Natural killer cell (primary cell): Measurements from ENCODE around the gene ORM1. TPM values are rescaled to one million over a fixed set of nuclear protein-coding genes. Genes with fewer than 3 reads are reported as not detected.

Experiments used
- ATAC-seq, 3 donors: fragments of 150-1000 bp in 2 of 3; fragments of 200-7000 bp in 1 of 3; cut with Tn5 transposase; 1 replicate in 1 of 3; 2 replicates in 2 of 3; pipeline ENCODE4 v1.10.0; 2021; ENCODE audit warnings: mild to moderate bottlenecking in 2 of 3, moderate library complexity in 2 of 3
- DNase-seq, 2 donors: peaks; one replicate each; pipeline versions ENCODE4 v3.0.0 to v3.0.0-alpha.2; 2013 to 2021; ENCODE audit warnings: mixed read lengths in 1 of 2
- H3K27ac ChIP-seq: one replicate; pipeline ENCODE4 v1.5.1; 2013; ENCODE audit warnings: mild to moderate bottlenecking, low read length
- H3K27me3 ChIP-seq: one replicate; pipeline ENCODE4 v1.6.1; 2013; ENCODE audit warnings: low read length; ENCODE audit not compliant: control insufficient read depth, insufficient read depth
- H3K36me3 ChIP-seq: one replicate; pipeline ENCODE4 v1.6.1; 2013; ENCODE audit warnings: low read length; ENCODE audit not compliant: control insufficient read depth, insufficient read depth
- H3K4me1 ChIP-seq: one replicate; pipeline ENCODE4 v1.6.1; 2013; ENCODE audit warnings: low read length; ENCODE audit not compliant: control insufficient read depth, insufficient read depth
- H3K4me3 ChIP-seq: one replicate; pipeline ENCODE4 v1.5.1; 2013; ENCODE audit warnings: low read length
- H3K9me3 ChIP-seq: one replicate; pipeline ENCODE4 v1.6.1; 2013; ENCODE audit warnings: low read length; ENCODE audit not compliant: control insufficient read depth, insufficient read depth
- H3K27ac Mint-ChIP-seq, 2 donors: one replicate each; pipeline ENCODE4 v1.8.0; 2022; ENCODE audit warnings: mild to moderate bottlenecking in 2 of 2, mixed read lengths in 2 of 2, moderate library complexity in 1 of 2
- H3K27me3 Mint-ChIP-seq, 2 donors: one replicate each; pipeline ENCODE4 v1.8.0; 2022; ENCODE audit warnings: low read depth in 2 of 2, mixed read lengths in 2 of 2
- H3K36me3 Mint-ChIP-seq: one replicate; pipeline ENCODE4 v1.8.0; 2022; ENCODE audit warnings: mixed read lengths
- H3K4me1 Mint-ChIP-seq, 2 donors: one replicate each; pipeline ENCODE4 v1.8.0; 2022; ENCODE audit warnings: mixed read lengths in 2 of 2
- H3K4me3 Mint-ChIP-seq: one replicate; pipeline ENCODE4 v1.8.0; 2022; ENCODE audit warnings: mild to moderate bottlenecking, moderate library complexity, mixed read lengths
- H3K9me3 Mint-ChIP-seq, 2 donors: one replicate each; pipeline ENCODE4 v1.8.0; 2022; ENCODE audit warnings: mixed read lengths in 2 of 2
- CTCF ChIP-seq: fragments of 200-600 bp; IDR thresholded peaks from one replicate; pipeline ENCODE4 v1.8.0; 2022; ENCODE audit warnings: antibody characterized with exemption
- WGBS: methylation state at CpG from one replicate; pipeline ENCODE4 v1.1.7; 2013; ENCODE audit warnings: missing lambda C conversion rate; ENCODE audit not compliant: insufficient coverage; 5-methylcytosine and 5-hydroxymethylcytosine counted together
- intact Hi-C: fragments of 100-400 bp; cut with micrococcal nuclease; formaldehyde crosslinking; loops from one replicate; pipeline ENCODE4 v1.14.2; 2022
- total RNA-seq, 4 donors: library from RNA; stranded (reverse); fragments of 120-200 nt in 1 of 4; gene quantifications; one replicate each; pipeline versions ENCODE4 v1.2.3 to v1.2.4, GENCODE V29; 2013 to 2022

Gene ORM1
- total RNA-seq, 3 donors from 2014 or later (not counting 1 experiment from before 2014, with no cell fraction given), result 1.00 TPM; not detected in 2

GRCh38 chr9:114367366-114367765, 44.5 kb downstream of the ORM1 start:
- DNase-seq, result peak in 1 of 2 donors; percentile 37
- intact Hi-C loops, result loop anchor here (5.0 kb wide), 1 partner anchor 845 kb away; no protein-coding TSS in a partner anchor
- no peaks in the 10 kb centered on the region for H3K9me3 ChIP-seq
- peak overlapping the region; percentile 100 for H3K27ac ChIP-seq
- no peaks in the 10 kb centered on the region for H3K27me3 ChIP-seq
- 65% methylated on average over 6 of the region's 6 CpGs for WGBS
- Mint-ChIP-seq H3K36me3 (peaks cover 20% of the 10 kb centered on the region), H3K27ac (peak overlapping the region; percentile 79 to 86), H3K4me1 (peaks cover 59 to 74% of the 10 kb centered on the region in 2 donors), H3K27me3 (no peaks in the 10 kb centered on the region), H3K4me3 (peak overlapping the region; percentile 77), H3K9me3 (peaks cover 0 to 3% of the 10 kb centered on the region in 2 donors)
- TF ChIP-seq CTCF, result no peak
- no peak for ATAC-seq
- H3K36me3 ChIP-seq, result peaks cover 84% of the 10 kb centered on the region
- no peak overlapping the region for H3K4me3 ChIP-seq
- peaks cover 89% of the 10 kb centered on the region for H3K4me1 ChIP-seq

- Histone ChIP-seq H3K36me3 (peaks cover 81% of the 10 kb centered on the region), H3K4me3 (no peak overlapping the region), H3K27me3 (no peaks in the 10 kb centered on the region), H3K27ac (peak overlapping the region; percentile 100), H3K4me1 (peaks cover 91% of the 10 kb centered on the region), H3K9me3 (no peaks in the 10 kb centered on the region)
- Mint-ChIP-seq H3K9me3 (peaks cover 0 to 3% of the 10 kb centered on the region in 2 donors), H3K36me3 (peaks cover 16% of the 10 kb centered on the region), H3K4me3 (peak overlapping the region; percentile 38), H3K4me1 (peaks cover 53 to 76% of the 10 kb centered on the region in 2 donors), H3K27me3 (no peaks in the 10 kb centered on the region), H3K27ac (peak overlapping the region; percentile 79 to 86)
- intact Hi-C loops, result loop anchor here (5.0 kb wide), 1 partner anchor 846 kb away; no protein-coding TSS in a partner anchor
- no peak for TF ChIP-seq CTCF
- ATAC-seq (no peak), DNase-seq (peak in 1 of 2 donors; percentile 55)
- WGBS, result 66% methylated on average over 14 of the region's 14 CpGs
Measured at GRCh38 chr9:114367772-114368569, 45.1 kb downstream of the ORM1 start.

GRCh38 chr9:114369216-114370130, 46.6 kb downstream of the ORM1 start:
- intact Hi-C loops, result loop anchor here (1.0 to 5.0 kb wide), 2 partner anchors 16 to 847 kb away; no protein-coding TSS in a partner anchor
- ATAC-seq (peak; percentile 34 to 52 (median 51)), DNase-seq (peak; percentile 55 to 78)
- H3K4me1 Mint-ChIP-seq, result peaks cover 45 to 75% of the 10 kb centered on the region in 2 donors
- peak overlapping the region; percentile 79 to 86 for H3K27ac Mint-ChIP-seq
- H3K36me3 Mint-ChIP-seq, result peaks cover 4% of the 10 kb centered on the region
- TF ChIP-seq CTCF, result no peak
- Histone ChIP-seq H3K27ac (peak overlapping the region; percentile 100), H3K4me3 (no peak overlapping the region), H3K36me3 (peaks cover 80% of the 10 kb centered on the region), H3K9me3 (no peaks in the 10 kb centered on the region), H3K4me1 (peaks cover 91% of the 10 kb centered on the region), H3K27me3 (no peaks in the 10 kb centered on the region)
- H3K9me3 Mint-ChIP-seq, result peaks cover 0 to 3% of the 10 kb centered on the region in 2 donors
- 47% methylated on average over 8 of the region's 9 CpGs for WGBS
- H3K4me3 Mint-ChIP-seq, result peak overlapping the region; percentile 18
- H3K27me3 Mint-ChIP-seq, result no peaks in the 10 kb centered on the region
